D721Med (cell line): ENCODE results near the gene IFIH1.

Experiments used
- DNase-seq: peaks from one replicate; pipeline ENCODE4 v3.0.0; 2011; ENCODE audit warnings: low spot score; ENCODE audit not compliant: insufficient read length
- FAIRE-seq: peaks from 2 replicates; lab custom pipeline; 2011; peaks lifted over from hg19 to GRCh38; lab: Jason Lieb, UNC
- TF ChIP-seq, protein P1 (sequence below): IDR thresholded peaks from 2 replicates; pipeline ENCODE4 v1.5.1; 2012; ENCODE audit warnings: mild to moderate bottlenecking, control low read depth; ENCODE audit not compliant: insufficient read depth; ENCODE audit errors: missing control alignments

The IFIH1 gene

DNA sequence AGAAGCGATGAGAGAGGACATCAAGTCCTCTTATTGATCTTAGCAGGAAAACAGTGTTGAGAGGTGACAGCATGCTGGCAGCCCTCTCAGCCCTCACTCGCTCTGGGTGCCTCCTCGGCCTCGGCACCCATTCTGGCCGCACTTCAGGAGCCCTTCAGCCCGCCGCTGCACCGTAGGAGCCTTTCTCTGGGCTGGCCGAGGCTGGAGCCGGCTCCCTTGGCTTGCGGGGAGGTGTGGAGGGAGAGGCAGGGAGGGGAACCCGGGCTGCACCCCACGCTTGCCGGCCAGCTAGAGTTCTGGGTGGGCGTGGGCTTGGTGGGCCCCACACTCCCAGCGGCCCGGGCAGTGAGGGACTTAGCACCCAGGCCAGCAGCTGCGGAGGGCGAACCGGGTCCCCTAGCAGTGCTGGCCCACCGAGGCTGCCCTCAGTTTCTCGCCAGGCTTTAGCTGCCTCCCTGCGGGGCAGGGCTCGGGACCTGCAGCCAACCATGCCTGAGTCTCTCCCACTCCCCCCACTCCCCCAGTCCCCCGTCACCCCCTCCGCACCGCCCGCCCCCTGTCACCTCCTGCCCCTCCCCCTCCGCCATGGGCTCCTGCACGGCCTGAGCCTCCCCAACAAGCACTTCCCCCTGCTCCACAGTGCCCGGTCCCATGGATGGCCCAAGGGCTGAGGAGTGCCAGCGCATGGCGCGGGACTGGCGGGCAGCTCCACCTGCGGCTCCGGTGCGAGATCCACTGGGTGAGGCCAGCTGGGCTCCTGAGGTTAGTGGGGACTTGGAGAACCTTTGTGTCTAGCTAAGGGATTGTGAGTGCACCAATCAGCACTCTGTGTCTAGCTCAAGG is 83.6 kb downstream of the IFIH1 start:
- TF ChIP-seq, protein P1, sequence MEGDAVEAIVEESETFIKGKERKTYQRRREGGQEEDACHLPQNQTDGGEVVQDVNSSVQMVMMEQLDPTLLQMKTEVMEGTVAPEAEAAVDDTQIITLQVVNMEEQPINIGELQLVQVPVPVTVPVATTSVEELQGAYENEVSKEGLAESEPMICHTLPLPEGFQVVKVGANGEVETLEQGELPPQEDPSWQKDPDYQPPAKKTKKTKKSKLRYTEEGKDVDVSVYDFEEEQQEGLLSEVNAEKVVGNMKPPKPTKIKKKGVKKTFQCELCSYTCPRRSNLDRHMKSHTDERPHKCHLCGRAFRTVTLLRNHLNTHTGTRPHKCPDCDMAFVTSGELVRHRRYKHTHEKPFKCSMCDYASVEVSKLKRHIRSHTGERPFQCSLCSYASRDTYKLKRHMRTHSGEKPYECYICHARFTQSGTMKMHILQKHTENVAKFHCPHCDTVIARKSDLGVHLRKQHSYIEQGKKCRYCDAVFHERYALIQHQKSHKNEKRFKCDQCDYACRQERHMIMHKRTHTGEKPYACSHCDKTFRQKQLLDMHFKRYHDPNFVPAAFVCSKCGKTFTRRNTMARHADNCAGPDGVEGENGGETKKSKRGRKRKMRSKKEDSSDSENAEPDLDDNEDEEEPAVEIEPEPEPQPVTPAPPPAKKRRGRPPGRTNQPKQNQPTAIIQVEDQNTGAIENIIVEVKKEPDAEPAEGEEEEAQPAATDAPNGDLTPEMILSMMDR: no peak
- FAIRE-seq: no peak

DNA sequence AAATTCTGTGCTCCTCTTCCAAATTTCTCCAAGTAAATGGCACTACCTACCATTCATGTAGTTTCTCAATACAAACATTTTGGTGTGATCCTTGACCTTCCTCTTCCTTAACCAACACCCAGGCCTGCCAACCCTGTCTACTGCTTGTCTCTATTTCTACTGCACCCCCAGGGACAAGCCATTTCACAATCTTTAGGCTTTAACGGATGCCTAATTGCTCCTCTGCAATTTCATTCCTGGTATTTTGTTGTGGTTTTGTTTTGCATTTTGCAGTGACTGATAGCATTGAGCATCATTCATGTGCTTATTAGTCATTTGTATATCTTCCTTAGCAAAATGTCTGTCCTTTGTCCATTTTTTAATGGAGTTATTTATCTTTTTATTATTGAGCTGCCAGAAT is 85.3 kb downstream of the IFIH1 start:
- no peak for FAIRE-seq

More for the DNA sequence above, 83.6 kb downstream of the IFIH1 start:
- no peak for DNase-seq

DNA sequence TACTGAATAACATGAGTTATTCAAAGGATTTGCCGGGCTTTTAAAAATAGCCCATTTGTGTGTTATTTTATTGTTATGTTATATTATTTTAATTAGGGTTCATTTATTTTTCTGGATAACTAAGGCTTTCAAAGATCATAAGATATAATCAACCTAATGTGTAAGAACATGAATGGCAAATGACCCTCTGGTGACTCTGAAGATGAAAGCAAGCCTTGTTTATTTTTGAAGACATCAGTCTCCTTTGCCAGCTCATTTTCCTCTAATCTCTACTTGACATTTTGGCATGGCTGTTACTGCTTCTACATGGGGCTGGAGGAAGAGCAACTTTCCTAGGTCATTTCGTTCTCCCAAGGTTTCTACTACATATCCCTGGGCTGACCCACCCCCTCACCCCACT is 85.8 kb downstream of the IFIH1 start:
- DNase-seq (no peak), FAIRE-seq (no peak)
- TF ChIP-seq, protein P1: no peak

More for the DNA sequence above, 85.3 kb downstream of the IFIH1 start:
- no peak for DNase-seq
- TF ChIP-seq, protein P1: no peak

DNA sequence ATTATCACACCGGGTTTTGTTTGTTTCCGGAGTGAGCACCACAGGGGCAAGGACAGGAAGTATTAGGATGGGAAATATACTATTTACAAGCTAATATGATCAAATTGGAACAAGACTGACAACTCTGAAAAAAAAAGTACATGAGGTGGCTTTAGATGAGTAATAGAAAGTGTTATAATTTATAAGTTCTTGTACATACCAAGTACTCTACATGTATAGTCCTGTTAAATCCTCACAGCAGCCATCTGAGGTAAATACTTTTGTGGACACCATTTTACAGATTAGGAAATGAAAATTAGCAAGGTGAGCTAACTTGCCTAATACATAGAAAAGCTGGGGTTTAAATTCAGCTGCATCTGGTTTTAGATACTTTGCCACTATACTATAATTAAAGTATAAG is 86.5 kb downstream of the IFIH1 start:
- no peak for DNase-seq
- TF ChIP-seq, protein P1: no peak
- no peak for FAIRE-seq

DNA sequence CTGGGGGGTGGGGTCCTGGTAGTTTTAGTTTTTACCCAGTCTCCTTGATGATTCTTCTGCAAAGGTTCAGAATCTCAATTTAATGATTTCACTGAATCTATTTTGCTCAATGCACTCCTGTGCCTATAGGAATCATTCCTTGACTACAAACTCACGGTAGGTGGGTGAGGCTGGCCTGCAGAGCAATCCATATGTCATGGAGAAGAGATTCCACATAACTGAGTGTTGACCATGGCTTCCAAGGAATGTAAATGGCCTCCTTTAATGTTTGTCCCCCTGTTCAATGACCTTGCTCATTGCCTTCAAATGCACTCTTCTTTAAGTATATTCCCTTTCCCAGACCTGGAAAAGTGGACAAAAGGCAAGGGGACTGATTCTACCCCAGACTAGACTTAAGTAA is 87.7 kb downstream of the IFIH1 start:
- FAIRE-seq: no peak
- TF ChIP-seq, protein P1: no peak
- no peak for DNase-seq

DNA sequence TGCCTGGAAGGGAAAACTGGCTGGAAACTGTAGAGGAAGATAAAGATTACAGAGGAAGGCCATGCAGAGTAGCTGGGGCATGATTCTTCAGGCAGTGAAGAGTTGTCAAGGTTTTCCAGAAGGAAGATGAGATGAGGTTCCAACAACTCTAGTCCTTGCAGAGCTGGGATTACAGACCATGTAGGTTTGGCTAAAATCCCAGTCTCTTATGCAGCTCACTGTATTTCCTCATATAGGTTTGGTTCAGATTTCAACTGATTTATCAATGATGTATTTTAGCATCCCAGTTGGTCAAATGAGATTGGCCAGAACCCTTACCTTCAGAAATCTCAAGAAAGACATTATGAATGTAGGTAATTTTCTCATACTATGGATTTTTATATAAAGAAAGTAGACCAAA is 91.6 kb downstream of the IFIH1 start:
- TF ChIP-seq, protein P1: no peak
- FAIRE-seq (no peak), DNase-seq (no peak)

DNA sequence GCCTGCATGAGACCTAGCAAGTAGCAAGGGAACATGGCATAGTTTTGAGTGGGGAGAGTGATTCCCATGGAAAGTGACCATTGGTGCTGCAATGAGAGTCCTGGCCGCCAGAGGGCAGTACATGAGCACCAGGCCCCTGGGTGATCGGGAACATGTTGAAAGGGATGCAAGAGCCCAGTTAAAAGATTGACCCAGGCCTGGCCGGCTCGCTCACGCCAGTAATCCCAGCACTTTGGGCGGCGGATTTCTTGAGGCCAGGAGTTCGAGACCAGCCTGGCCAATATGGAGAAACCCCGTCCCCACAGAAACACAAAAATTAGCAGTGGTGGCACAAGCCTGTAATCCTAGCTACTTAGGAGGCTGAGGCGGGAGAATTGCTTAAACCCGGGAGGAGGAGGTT is 97.4 kb downstream of the IFIH1 start:
- no peak for DNase-seq
- no peak for FAIRE-seq
- TF ChIP-seq, protein P1: peak; percentile 93
